ENCODE results near the gene RETREG2. TPM values are rescaled to one million over a fixed set of nuclear protein-coding genes. Genes with fewer than 3 reads are reported as not detected.

The RETREG2 gene
- total RNA-seq, 6 experiments from 2014 or later = 33.6 to 77.9 (median 51.0) TPM

DNA sequence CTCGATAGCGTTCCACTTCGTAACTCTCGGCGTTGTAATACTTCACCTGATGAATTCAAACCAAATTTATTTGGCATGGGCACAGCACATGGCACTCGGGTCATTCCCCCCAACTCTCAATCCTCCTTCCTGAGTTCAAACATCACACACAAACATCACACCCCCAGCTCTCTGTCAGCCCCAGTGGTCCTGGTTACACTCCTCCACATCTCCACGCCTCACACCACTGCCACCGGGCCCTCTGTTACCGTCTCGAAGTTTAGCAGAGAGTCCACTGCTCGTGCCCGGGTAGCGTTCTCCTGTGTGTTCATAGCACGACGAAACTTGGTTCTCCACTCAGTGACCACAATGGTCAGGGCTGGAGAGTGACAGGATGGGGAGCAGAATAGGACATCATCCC, 36.1 kb downstream of the RETREG2 start:
- peaks cover 0 to 19% (median 9%) of the 10 kb centered on the region in 4 donors for H3K4me1 ChIP-seq
- H3K9me3 ChIP-seq = no peaks in the 10 kb centered on the region
- TF ChIP-seq, protein P1, sequence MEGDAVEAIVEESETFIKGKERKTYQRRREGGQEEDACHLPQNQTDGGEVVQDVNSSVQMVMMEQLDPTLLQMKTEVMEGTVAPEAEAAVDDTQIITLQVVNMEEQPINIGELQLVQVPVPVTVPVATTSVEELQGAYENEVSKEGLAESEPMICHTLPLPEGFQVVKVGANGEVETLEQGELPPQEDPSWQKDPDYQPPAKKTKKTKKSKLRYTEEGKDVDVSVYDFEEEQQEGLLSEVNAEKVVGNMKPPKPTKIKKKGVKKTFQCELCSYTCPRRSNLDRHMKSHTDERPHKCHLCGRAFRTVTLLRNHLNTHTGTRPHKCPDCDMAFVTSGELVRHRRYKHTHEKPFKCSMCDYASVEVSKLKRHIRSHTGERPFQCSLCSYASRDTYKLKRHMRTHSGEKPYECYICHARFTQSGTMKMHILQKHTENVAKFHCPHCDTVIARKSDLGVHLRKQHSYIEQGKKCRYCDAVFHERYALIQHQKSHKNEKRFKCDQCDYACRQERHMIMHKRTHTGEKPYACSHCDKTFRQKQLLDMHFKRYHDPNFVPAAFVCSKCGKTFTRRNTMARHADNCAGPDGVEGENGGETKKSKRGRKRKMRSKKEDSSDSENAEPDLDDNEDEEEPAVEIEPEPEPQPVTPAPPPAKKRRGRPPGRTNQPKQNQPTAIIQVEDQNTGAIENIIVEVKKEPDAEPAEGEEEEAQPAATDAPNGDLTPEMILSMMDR (IDR thresholded peaks at IDR 0.05) = no peak
- TF ChIP-seq POLR2A (IDR thresholded peaks at IDR 0.05) = no peak
- ATAC-seq (no peak), DNase-seq (no peak)
- H3K27ac ChIP-seq = no peak overlapping the region
- no peak overlapping the region for H3K4me3 ChIP-seq
- WGBS (ENCODE audit: insufficient coverage, low coverage, low lambda C conversion rate, missing lambda C conversion rate) = 98% methylated on average over 5 of the region's 15 CpGs
- no peaks in the 10 kb centered on the region for H3K27me3 ChIP-seq
- intact Hi-C loops (cut with DNase I) = loop anchor here in 1 of 2 donors (5.0 kb wide), 1 partner anchor 52 kb away; the partner anchor contains the start of gene NHEJ1
- H3K36me3 ChIP-seq = peaks cover 0 to 54% (median 2%) of the 10 kb centered on the region in 4 donors

DNA sequence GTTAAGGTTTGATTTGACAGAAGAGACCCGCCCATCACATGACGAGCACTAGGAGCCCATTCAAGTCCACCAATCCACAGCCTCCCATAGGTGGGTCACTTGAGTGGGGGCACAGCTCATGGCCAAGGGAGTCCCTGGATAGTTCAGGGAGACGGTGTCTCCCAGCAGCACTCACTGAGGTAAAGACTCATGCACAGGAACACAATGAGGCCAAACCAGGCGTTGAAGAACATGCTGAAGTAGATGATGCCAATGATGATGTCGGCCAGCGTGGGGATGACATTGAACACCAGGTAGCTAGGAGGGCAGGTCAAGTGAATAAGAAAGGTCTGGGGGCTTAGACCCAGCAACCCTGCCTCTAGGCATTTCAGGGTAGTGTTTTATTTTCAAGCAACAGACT, 36.7 kb downstream of the RETREG2 start:
- no peak for ATAC-seq
- Histone ChIP-seq H3K36me3 (peaks cover 0 to 48% (median 0%) of the 10 kb centered on the region in 4 donors), H3K4me3 (no peak overlapping the region), H3K4me1 (peaks cover 0 to 23% (median 11%) of the 10 kb centered on the region in 4 donors), H3K27me3 (no peaks in the 10 kb centered on the region), H3K27ac (no peak overlapping the region), H3K9me3 (no peaks in the 10 kb centered on the region)
- intact Hi-C loops (cut with DNase I) = loop anchor here (5.0 kb wide), 2 partner anchors 37 to 52 kb away; partner anchors contain the start of genes CNPPD1 (in 1 of the 2), NHEJ1 (in 1 of the 2) and RETREG2 (in 1 of the 2)
- WGBS (ENCODE audit: insufficient coverage, low coverage, low lambda C conversion rate, missing lambda C conversion rate) = 94% methylated on average over 6 of the region's 6 CpGs
- TF ChIP-seq, protein P1 (IDR thresholded peaks at IDR 0.05) = no peak
- no peak for TF ChIP-seq POLR2A (IDR thresholded peaks at IDR 0.05)
- DNase-seq = no peak

- TF ChIP-seq, protein P1 (IDR thresholded peaks at IDR 0.05) = no peak
- no peak for TF ChIP-seq POLR2A (IDR thresholded peaks at IDR 0.05)
- ATAC-seq = no peak
- peaks cover 0 to 23% (median 11%) of the 10 kb centered on the region in 4 donors for H3K4me1 ChIP-seq
- WGBS (ENCODE audit: insufficient coverage, low coverage, low lambda C conversion rate, missing lambda C conversion rate) = 94% methylated on average over 18 of the region's 27 CpGs
- peaks cover 0 to 45% (median 5%) of the 10 kb centered on the region in 4 donors for H3K36me3 ChIP-seq
- H3K27ac ChIP-seq = no peak overlapping the region
- no peaks in the 10 kb centered on the region for H3K27me3 ChIP-seq
- DNase-seq = no peak
- H3K4me3 ChIP-seq = no peak overlapping the region
- no peaks in the 10 kb centered on the region for H3K9me3 ChIP-seq
- intact Hi-C loops (cut with DNase I) = loop anchor here in 1 of 2 donors (5.0 kb wide), 1 partner anchor 39 kb away; the partner anchor contains the start of genes CNPPD1 and RETREG2
These were observed 37.9 kb downstream of the RETREG2 start for GRCh38 chr2:219215871-219216534.

DNA sequence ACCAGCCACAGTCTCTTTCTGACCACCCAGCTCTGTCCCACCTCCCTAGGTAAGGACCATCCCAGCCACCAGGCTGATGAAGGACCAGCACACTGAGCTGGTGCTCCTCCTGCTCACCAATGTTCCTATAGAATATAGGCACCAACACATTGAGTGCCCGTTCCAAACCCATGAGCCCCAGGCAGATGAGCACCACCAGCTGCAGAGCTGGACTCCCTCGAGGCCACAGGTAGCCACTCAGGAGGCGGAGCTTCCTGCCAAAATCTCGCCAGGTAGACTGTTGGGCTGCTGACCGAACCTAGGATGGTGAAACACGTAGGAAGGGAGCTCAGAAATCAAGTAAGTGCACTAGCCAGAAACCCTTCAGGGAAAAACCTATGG, 38.5 kb downstream of the RETREG2 start:
- Histone ChIP-seq H3K4me1 (peaks cover 0 to 23% (median 11%) of the 10 kb centered on the region in 4 donors), H3K27ac (no peak overlapping the region), H3K9me3 (no peaks in the 10 kb centered on the region), H3K4me3 (no peak overlapping the region), H3K36me3 (peaks cover 0 to 50% (median 8%) of the 10 kb centered on the region in 4 donors), H3K27me3 (no peaks in the 10 kb centered on the region)
- DNase-seq (no peak), ATAC-seq (no peak)
- TF ChIP-seq, protein P1 (IDR thresholded peaks at IDR 0.05) = no peak
- no peak for TF ChIP-seq POLR2A (IDR thresholded peaks at IDR 0.05)
- intact Hi-C loops (cut with DNase I) = loop anchor here in 1 of 2 donors (5.0 kb wide), 1 partner anchor 39 kb away; the partner anchor contains the start of genes CNPPD1 and RETREG2
- WGBS (ENCODE audit: insufficient coverage, low coverage, low lambda C conversion rate, missing lambda C conversion rate) = 85% methylated on average over 2 of the region's 6 CpGs

Measured in right lobe of liver (tissue), 6 donors.